SIG-M5 treated with dmso at 0.1 percent for 504 hours (cell line): ENCODE results near the gene TMEM231.
"Not testable (repeated sequence)": the region's sequence is repeated elsewhere in the genome, so short reads cannot be mapped to it uniquely, and the experiment has no call there.

Experiments
- DNase-seq: peaks from one replicate; lab custom pipeline; 2025; ENCODE audit not compliant: unreplicated experiment; lab: John Stamatoyannopoulos, UW

The TMEM231 gene

DNA sequence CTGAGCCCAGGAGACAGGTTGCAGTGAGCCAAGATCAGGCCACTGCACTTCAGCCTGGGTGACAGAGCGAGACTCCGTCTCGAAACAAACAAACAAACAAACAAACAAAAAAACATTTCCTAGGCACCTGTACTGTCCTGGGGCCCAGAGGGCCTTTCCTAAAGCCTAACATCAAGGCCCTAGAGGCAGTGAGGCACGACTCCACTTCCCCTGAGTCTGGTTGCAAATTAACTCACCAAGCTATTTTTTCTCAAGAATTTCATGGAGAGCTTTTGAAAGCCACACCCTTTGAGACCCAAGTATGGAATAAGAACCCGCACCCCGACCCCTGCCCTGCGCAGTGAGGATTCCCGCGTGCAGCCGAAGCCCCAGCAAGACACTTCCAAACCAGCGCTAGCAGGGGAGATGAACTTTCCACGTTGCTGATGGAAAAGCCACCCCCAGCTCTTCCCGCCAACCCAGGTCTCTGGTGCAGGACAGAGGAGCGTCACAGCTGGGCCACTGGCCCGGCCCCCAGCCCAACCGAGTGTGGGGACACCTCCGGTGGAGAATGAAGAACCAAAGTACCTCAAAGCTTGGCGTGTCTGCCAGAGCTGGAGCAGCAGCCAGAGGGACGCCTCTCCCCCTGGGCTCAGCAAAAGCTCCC lies 21.4 kb downstream of the TMEM231 start:
- no peak for DNase-seq

DNA sequence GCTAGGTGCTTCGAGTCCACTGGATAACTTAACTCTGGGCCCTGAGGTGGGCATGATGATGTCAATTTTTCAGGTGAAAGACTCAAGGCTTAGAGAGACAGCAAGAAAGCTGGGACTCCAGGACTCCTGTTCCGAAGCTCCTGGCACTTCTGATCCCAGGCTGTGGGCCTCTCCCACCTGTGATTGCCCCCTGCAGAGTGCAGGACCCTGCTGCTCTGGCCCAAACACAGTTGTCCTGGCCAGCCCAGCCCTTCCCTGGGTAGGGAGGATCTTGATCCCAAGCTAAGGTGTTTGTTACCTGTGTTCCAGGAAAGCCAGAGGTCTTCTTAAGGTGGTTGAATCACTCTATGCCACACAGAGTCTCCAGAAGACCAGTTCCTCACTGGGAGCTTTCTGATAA lies 23.3 kb downstream of the TMEM231 start:
- DNase-seq = no peak

DNA sequence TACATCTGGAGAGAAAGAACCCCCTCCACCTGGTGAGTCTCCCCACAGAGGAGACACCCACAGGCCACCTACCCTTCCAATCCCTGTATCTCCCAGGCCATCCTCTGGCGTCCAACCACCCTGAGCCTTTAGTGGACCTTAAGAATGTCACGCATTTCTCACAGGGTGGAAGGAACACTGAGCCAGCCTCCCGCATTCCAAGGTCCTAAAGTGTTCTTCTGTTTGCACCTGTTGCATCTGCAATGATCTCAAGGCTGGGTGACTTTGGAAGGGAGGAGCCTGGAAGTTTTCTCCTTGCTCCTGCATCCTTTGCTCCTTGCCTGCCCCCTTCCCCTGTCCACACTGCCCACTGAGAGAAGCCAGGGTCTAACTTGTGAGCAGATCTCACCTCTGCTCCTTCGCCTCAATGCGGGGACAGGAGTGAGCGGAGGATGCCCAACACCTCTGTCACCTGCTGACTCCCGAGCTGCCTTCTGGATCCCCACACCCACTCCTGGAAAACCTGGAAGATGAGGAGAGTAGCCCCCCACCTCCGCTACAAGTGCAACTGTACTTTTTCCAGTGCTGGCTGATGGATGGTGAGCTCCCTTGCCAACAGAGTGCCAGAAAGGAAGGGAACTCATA lies 23.8 kb downstream of the TMEM231 start:
- no peak for DNase-seq

DNA sequence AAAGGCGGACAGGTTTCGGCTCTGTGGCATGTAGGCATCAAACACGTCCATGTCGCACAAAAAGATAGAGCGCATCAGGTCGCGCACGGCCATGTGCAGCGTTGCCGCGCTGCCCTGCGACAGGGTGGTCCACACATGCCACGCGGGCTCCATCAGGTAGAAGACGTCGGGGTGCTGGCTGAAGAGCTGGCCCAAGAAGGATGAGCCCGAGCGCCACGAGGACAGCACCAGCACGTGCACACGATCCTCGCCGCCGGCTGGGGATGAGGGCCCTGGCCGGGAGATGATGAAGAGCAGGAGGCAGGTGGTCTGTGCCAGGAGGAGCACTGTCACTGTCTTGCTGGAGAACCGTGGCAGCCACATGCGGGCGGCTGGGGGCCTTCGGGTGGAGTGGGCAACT lies 26.1 kb downstream of the TMEM231 start:
- DNase-seq = no peak

DNA sequence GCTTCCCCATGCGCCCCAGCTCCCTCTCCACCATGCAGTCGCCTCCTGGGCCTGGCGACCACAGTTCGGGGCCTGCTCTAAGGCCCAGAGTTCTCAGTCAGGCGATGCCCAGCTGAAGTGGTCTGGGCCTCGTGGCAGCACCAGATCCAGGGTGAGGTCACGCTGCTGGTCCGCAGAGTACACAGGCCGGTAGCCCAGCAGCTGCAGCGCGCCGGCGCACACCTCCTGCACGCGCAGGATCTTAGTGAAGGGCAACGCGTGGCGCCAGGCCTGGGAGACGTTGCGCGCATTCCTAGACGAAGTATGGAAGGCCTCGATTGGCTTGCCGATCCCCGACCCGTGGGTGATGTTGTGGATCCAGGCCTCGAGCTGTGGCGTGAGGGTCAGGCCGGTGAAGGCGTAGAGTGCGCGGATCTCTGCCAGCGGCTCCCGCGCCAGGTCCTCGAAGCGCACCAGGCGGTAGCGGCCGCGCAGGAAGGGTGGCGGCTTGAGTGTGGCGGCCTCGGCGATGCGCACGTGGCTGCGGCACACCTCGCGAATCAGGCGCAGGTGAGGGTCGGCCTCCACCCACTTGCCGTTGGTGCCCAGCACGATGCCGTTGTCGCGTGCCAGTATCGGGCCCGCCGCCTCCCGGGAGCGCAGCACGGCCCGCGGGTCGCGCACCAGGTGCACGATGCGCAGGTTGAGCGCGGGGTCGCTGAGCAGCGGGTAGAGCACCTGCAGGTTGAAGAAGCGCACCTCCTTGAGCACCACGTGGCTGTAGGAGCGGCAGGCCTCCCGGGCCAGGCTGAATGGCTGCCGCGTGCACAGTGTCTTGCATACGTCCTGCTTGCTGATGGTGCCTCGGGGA lies 26.8 kb downstream of the TMEM231 start:
- DNase-seq = no peak

DNA sequence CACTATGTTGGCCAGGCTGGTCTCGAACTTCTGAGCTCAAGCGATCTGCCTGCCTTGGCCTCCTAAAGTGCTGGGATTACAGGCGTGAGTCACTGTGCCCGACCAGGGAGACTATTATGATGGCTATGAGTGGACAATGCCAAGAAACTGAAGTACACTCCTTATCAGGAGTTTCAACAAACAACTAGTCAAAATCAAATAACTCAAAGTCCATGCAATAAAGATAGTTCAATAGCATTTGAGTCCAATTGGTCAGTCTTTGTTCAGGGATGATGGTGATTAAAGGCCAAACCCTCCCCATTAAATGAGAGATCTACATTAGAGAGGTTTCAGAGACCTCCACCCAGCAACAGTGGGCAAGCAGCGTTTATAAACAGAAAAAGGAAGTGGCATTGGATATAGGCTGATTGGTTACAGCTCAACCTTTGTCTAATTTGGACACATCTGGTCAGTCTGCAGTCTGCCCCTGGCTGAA lies 28.2 kb downstream of the TMEM231 start:
- DNase-seq = no peak

DNA sequence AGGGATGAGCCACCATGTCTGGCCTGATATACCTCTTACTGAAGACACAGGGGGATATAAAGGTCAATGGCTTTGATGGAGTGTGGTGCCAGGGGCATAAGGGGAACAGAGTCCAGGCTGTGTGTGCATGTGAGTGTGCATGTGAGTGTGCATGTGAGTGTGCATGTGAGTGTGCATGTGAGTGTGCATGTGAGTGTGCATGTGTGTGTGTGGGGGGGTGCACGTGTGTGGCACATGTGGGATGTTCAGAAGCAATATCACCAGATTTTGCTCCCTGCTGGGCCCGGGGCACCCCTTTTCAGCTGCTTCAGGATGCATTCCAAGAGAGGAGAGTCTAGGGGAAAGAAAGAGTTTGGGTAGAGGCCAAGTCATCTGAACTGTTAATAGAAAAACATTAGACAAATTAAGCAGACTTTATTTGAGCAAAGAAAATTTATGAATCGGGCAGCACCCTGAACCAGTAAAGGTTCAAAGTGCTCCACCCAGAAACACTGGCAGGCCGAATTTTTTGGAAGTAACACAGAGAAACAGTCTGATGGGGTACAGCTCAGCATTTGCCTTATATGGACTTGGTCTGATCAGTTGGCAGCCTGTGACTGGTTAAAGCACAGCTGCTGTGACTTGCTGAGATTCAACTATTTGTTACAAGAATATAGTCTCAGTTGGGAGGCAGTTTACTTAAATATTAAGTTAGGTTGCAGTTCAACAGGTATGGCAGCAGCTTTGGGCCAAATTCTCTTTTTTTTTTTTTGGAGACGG lies 29.8 kb downstream of the TMEM231 start:
- no peak for DNase-seq

DNA sequence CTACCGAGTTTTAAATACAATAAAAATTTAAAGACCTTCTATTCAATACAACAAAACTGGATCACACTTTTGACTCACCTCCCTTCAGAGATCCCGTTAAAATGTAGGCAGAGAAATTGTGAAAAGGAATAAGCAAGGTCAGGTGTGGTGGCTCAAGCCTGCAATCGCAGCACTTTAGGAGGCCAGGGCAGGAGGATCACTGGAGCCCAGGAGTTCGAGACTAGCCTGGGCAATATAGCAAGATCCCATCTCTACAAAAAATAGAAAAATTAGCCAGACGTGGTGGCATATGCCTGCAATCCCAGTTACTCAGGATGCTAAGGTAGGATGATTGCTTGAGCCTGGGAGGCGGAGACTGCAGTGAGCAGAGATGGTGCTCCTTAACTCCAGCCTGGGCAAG lies 36.9 kb downstream of the TMEM231 start:
- DNase-seq = no peak

DNA sequence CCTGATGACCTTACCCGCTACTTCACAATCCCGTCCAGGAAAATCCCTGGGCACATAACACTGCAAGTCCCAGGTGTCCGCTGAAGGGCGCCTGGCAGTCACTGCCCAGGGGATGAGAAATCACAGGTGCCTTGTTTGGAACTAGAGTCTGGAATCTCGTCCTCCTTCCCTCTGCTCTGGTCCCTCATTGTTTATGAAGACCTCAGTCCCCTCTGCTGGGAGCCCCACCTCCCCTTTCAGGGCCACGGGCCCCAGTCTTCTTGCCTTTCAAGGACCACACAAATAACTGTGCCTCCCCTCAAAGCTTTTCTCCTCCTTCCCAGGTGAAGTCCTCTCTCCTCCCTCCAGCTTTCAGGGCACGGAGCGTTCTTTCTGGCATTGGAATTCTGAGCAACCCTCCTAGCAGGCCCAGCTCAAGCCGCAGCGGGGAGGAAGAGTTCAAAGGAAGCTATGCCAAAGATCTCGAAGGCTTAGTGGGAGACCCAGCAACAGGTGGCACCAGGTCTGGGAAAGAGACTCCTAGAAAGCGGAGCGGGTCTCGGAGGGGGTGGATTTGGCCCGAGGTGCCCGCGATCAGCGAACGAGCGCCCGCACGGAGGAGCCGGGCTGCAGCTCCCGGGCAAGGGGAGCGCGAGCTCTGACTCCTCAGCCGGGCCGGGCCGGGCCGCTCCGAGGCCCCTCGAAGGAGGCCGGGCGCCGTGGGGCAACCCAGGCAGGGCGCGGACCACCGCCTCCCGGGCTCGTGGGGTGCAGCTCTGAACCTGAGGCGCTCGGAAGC lies 39.7 kb downstream of the TMEM231 start:
- DNase-seq = not testable (repeated sequence)

DNA sequence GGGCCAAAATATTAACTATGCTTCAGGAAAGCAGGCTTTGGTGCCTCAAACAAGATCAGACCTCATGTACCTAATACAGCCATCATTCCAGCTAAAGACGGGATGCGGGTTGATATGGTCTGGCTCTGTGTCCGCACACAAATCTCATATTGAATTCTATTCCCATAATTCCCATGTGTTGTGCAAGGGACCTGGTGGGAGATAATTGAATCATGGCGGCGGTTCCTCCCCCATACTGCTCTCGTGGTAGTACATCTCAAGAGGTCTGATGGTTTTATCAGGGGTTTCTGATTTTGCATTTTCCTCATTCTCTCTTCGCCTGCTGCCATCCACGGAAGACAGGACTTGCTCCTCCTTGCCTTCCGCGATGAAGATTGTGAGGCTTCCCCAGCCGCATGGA lies 41.8 kb downstream of the TMEM231 start:
- DNase-seq = no peak

DNA sequence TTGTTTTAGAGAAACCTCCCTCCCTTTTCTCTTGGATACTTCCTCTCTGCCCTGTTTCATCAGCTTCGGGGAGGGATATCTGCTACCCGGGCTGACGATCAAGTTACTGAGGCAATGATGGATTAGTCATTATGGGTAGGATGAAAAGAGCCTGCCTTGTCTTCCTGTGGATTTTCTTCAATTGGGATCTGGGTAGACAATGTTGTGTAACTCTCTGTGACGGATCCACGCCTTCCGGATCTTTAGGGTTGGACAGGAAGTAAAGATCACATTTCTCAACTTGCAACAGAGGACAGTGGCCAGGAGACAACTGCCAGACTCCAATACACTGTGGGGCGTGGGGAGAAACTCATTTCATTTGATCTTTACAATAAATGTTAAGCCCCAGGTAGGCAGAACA lies 49.5 kb downstream of the TMEM231 start:
- peak; percentile 89 for DNase-seq

DNA sequence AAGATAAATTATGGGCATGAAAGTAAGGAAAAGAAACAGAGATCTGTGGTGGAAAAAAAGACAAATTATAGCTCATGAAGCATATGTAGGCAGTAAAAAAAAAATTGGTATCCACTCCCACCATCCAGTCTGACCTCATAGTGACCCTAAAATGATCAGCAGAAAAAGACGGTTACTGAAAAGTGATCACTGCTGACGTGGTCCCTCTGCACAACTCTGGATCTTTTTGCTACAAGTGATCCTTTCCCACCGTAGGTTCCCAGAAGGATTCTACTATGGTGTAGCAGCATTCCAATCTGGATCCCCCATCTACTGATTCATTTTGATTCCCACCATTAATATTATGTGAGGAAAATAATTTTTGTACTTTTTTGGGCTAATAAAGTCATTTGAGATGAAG lies 49.9 kb downstream of the TMEM231 start:
- no peak for DNase-seq

DNA sequence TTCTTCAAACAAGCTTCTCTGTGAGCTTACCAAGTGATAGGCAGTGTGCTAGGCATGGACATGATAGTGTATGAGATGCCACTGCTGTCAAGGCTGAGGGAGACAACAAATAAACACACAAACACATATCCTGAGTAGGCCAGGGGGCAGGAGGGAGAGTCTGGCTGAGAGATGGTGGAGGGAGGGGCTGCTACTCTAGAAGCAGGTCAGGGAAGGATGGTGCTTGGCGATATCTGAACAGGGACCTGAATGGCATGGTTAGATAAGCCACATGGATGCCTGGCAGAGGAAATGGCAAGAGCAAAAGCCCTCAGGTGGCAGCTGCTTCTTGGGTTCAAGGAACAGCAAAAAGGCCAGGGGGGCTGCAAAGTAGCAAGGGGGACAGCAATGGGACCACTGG lies 52.3 kb downstream of the TMEM231 start:
- no peak for DNase-seq

DNA sequence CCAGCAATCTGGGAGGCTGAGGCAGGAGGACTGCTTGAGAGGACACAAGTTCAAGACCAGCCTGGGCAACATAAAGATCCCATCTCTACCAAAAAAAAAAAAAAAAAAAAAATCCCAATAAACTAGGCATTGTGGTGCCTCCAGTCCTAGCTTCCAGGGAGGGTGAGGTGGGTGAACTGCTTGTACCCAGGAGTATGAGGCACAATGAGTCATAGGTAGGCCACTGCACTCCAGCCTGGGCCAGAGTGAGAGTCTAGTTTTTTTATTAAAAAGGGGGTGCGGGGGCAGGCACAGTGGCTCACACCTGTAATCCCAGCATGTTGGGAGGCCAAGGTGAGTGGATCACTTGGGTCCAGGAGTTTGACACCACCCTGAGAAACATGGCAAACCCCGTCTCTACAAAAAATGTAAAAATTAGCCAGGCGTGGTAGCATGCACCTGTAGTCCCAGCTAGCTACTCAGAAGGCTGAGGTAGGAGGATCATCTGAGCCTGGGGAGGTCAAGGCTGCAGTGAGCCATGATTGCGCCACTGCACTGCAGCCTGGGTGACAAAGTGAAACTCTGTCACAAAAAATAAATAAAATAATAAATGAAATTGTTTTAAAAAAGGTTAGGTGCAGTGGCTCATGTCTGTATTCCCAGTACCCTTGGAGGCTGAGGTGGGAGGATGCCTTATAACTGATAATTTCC lies 53.0 kb downstream of the TMEM231 start:
- DNase-seq = no peak

DNA sequence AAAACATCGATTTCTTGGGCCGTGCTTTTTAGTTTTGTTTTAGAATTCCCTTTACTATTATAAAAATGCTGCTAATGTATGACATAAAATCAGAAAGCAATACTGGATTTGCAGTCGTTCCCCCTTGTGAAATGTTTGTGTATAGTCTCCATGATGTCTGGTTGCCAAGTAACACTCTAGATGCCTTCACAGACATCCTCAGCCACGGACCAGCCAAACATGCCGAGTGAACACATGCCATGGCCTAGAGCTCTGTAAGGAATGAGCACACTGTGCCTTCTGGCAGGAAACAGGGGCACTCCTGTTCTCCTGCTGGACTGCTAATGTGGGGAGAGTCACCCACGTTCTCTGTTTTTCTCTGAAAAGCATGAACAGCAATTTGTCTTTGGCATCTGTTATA lies 54.2 kb downstream of the TMEM231 start:
- DNase-seq = not testable (repeated sequence)

DNA sequence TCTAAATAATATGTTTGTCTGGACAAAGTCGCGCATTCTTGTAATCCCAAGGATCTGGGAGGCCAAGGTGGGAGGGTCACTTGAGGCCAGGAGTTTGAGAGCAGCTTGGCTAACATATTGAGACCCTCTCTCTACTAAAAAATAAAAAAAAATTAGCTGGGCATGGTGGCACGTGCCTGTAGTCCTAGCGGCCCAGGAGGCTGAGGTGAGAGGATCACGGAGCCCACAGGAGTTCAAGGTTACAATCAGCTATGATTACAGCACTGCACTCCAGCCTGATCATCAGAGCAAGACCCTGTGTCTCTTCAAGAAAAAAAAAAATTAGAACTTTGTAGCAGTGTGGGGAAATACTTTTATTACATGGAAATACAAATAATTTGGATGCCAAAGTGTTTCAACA lies 54.7 kb downstream of the TMEM231 start:
- no peak for DNase-seq

DNA sequence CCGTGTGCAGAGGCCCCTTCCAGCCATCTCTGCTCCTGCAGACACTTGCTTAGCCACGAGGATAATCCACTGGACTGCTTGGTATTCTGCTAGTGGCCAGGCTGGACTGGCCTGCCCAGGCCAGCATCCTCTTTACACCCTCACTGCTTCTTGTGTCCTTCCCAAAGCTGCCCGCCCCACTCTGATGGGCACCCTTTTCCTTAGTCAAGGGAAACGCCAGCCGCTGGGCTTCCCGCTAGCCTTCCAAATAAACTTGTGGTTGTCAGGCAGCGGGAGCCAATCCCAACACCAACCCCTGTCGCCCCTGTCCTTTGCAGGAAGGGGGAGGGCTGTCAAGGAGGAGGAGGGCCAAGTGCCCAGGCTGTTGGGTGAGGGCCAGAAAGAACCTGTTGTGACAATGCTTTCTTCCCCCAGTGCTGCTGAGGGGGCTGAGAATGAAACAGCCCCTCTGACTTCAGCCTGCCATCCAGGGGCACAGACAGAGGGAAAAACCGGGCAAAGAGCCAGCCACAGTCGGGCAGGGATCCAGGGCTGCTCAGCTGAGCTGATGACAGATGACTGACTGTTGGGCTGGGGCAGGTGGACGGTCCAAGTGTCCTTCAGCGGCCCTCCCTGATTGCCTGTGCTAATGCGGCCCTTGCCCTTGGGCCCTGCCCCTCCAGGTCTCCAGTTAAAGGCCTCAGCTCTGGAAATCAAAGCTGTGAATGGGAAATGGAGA lies 57.3 kb downstream of the TMEM231 start:
- DNase-seq = not testable (repeated sequence)

DNA sequence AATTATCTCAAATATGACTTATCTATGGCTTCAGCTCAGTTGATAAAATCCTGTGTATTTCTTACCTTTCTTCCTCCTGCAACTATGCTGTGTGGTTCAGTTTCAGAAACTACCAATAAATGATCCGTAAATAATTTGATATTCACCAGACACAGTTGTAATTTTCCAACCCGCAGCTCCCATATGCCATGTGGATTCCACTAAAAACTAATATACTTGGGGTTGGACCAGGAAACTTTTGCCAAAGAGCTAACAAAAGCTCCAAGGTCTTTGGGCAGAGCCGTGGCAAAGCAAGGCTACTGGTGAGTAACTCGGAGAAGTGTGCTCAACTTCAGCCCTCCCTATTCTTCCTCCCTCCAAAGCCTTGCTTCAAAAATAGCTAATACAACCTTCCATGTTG lies 58.5 kb downstream of the TMEM231 start:
- DNase-seq = no peak

DNA sequence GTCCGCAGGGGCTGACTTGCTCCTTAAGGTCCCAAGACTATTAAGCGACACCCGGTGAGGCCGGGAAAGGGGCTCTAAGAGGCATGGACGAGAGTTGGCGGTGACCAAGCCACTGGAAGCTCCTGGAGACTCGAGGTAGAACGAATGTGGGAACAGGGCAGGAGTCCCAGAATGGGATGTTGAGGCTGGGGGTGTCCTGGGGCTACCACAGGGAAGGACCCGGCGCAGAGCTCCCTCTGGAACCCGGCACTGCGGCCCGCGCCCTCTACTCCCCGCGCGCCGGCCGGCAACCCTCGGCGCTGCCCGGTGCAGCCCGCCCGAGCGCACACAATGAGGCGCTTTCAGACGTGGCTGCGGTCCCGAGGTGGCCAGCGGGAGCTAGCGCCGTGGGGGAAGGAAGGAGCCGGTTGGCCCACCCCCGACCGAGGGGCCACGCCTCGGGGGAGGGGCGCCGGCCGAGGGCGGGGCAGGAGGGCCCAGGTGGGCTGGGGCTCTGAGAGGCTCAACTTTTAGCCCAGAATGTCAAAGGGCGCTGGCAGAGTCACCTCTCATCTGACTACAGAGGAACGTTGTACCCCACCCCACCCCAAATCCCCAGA lies 60.9 kb downstream of the TMEM231 start, which contains the start of gene CHST6:
Gene CHST6 (minus strand): TSS at position 366 of the 599 bp plus-strand sequence. CDS start 15,613 bp downstream, outside the sequence.
- no peak for DNase-seq
